ENCODE data around the gene INCENP.

GRCh38 chr11:62130283-62131169 lies 6.7 kb downstream of the INCENP start:
- TF ChIP-seq CTCF (conservative IDR thresholded peaks at IDR 0.05; ENCODE audit: low read length) (no peak), EZH2phosphoT487 (IDR thresholded peaks at IDR 0.05; ENCODE audit: borderline replicate concordance, low read depth, low read length) (no peak)

All from OCI-LY7 (cell line).